ENCODE measurements around the gene PLK1. TPM values are rescaled to one million over a fixed set of nuclear protein-coding genes. Genes with fewer than 3 reads are reported as not detected.

Gene PLK1
- 0.34 and 1.00 TPM in 2 replicates for total RNA-seq

DNA sequence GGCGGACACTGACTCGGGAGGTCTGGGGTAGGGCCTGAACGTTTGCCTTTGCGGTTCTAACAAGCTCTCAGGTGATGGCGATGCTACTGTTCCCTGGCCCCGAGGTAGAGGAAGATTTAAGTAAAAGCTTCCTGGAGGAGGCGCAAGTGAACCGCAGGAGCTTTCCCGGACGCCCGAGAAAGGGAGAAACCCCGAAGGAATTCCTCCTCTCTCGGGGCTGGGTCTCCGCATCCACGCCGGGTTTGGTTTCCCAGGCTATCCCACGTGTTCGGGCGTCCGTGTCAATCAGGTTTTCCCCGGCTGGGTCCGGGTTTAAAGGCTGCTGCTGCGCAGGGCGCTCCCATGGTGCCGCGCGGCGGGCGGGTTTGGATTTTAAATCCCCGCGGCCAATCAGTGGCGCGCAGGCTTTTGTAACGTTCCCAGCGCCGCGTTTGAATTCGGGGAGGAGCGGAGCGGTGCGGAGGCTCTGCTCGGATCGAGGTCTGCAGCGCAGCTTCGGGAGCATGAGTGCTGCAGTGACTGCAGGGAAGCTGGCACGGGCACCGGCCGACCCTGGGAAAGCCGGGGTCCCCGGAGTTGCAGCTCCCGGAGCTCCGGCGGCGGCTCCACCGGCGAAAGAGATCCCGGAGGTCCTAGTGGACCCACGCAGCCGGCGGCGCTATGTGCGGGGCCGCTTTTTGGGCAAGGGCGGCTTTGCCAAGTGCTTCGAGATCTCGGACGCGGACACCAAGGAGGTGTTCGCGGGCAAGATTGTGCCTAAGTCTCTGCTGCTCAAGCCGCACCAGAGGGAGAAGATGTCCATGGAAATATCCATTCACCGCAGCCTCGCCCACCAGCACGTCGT, at the start of gene PLK1:
TSS of gene PLK1 (plus strand) at position 460 of the 844 bp plus-strand sequence. CDS start at position 504, 44 bp downstream.

DNA sequence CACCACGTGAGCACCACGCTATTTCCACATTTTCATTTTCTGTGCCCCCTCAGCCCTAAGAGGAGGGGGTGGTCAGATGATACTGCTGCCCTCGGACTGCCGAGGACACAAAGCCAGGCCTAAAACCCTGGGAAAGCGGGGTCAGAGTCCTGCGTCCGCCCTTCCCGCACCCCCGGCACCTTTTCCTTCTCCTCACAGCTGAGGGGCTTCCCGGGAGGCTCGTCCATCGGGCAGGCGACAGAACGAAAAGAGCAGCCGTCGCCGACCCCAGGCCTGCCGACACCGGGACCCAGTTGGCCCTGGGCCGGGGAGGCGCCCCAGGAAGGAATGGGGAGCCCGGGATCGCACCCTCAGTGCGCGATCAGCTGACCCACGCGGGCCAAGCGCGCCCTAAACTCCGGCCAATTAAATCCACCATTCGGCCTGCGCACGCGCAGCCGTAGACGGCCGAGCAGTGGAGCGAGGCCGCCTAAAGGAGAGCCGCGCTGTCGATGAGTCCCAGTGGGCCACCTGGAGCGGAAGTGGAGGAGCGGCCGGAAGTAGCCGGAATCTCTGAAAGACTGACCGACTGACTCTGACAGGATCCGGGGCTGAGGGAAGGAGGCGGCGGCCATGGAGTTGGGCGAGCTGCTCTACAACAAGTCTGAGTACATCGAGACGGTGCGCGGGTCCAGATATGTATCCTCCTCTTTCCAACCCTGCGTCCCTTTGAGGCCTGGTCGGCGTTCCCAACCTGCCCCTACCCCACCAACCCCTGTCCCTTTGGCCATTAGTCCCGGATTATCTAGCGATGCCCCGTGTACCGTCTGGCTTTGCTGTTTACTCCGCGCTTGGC, 37.5 kb upstream of the PLK1 start, which contains the start of the genes DCTN5 and PALB2:
TSS of gene DCTN5 (plus strand) at position 536 of the 835 bp plus-strand sequence. CDS start at position 613, 77 bp downstream.
TSS of gene PALB2 (minus strand) at position 380 of the 835 bp plus-strand sequence. CDS start at position 227, 153 bp downstream.

DNA sequence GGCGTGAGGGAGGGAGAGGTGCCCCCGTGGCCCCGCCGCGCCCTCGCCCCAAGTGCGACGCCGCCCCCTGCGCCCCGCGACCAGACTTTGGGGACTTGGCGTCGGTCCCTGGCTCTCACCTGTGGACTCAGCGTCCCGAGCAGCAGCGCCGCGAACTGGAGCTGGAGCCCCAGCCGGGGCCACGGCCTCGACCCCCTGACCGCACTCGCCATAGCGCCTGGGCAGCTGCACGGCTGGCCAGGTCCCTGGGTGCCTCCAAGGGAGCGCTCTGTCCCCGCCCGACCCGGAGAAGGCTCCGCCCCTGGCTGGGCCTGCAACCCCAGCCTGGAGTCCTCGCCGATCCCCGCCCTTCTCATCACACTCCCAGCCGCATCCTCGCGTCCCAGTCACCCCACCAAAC, 34.3 kb downstream of the PLK1 start, which contains the start of gene ERN2:
TSS of gene ERN2 (minus strand) at position 247 of the 400 bp plus-strand sequence. CDS start at position 212, 35 bp downstream.

Other genes starting within 250 kb of the PLK1 start
- 6.5 and 16.9 TPM in 2 replicates for gene COG7, start 225.7 kb upstream of the PLK1 start, total RNA-seq
- gene GGA2, start 168.4 kb upstream of the PLK1 start, total RNA-seq: 14.0 and 21.4 TPM in 2 replicates
- gene EARS2, start 121.5 kb upstream of the PLK1 start, total RNA-seq: 30.1 and 49.5 TPM in 2 replicates
- 26.0 and 56.7 TPM in 2 replicates for gene UBFD1, start 121.2 kb upstream of the PLK1 start, total RNA-seq
- gene NDUFAB1, start 82.6 kb upstream of the PLK1 start, total RNA-seq: 78.4 and 130 TPM in 2 replicates
- gene PALB2, start 37.6 kb upstream of the PLK1 start, total RNA-seq: 16.4 and 17.6 TPM in 2 replicates
- 46.1 and 90.5 TPM in 2 replicates for gene DCTN5, start 37.4 kb upstream of the PLK1 start, total RNA-seq
- 0.34 and 1.6 TPM in 2 replicates for gene ERN2, start 34.3 kb downstream of the PLK1 start, total RNA-seq
- gene CHP2, start 76.1 kb downstream of the PLK1 start, total RNA-seq: 0.34 and 0.93 TPM in 2 replicates
- gene PRKCB, start 157.1 kb downstream of the PLK1 start, total RNA-seq: under 0.01 TPM in 1 of 2 replicates, not detected in the other

Data from nasal cavity respiratory epithelium epithelial cell of viscerocranial mucosa (primary cell).